Gastrocnemius medialis (tissue), 4 donors: ENCODE data around the gene TRIM69. TPM values are rescaled to one million over a fixed set of nuclear protein-coding genes. Genes with fewer than 3 reads are reported as not detected.

Source experiments
- ATAC-seq, 2 donors: fragments of 150-250 bp; one replicate each; pipeline ENCODE4 v1.9.1; 2016
- DNase-seq, 2 donors: peaks; one replicate each; pipeline ENCODE4 v3.0.0-alpha.2; 2019
- H3K27ac ChIP-seq, 4 donors: fragments of 200-600 bp; sonication (generic); 1 replicate in 1 of 4; 2 replicates in 3 of 4; pipeline ENCODE4 v1.5.1; 2016 to 2018; ENCODE audit warnings: mild to moderate bottlenecking in 2 of 4, moderate library complexity in 1 of 4
- H3K27me3 ChIP-seq, 3 donors: fragments of 200-600 bp; sonication (generic) in 2 of 3; 1 replicate in 1 of 3; 2 replicates in 2 of 3; pipeline versions ENCODE4 v1.5.1 to v1.6.0; 2016 to 2019; ENCODE audit warnings: mild to moderate bottlenecking in 1 of 3, moderate library complexity in 1 of 3
- H3K36me3 ChIP-seq, 2 donors: fragments of 200-600 bp; sonication (generic) in 1 of 2; one replicate each; pipeline ENCODE4 v1.5.1; 2017 to 2018
- H3K4me1 ChIP-seq, 2 donors: fragments of 200-600 bp; sonication (generic) in 1 of 2; one replicate each; pipeline ENCODE4 v1.5.1; 2016 to 2017; ENCODE audit warnings: mild to moderate bottlenecking in 2 of 2
- H3K4me3 ChIP-seq, 4 donors: fragments of 200-600 bp; sonication (generic) in 3 of 4; 1 replicate in 1 of 4; 2 replicates in 3 of 4; pipeline ENCODE4 v1.5.1; 2016 to 2019; ENCODE audit warnings: mild to moderate bottlenecking in 2 of 4
- H3K9me3 ChIP-seq, 3 donors: fragments of 200-600 bp; sonication (generic) in 2 of 3; 1 replicate in 1 of 3; 2 replicates in 2 of 3; pipeline ENCODE4 v1.5.1; 2016 to 2019
- CTCF ChIP-seq, 5 experiments: fragments of 450-650 bp in 3 of 5; fragments of 200-600 bp in 2 of 5; sonication (generic) in 2 of 5; IDR thresholded peaks in 4 of 5; conservative IDR thresholded peaks in 1 of 5; 1 replicate in 4 of 5; 2 replicates in 1 of 5; pipeline ENCODE4 v1.5.1; 2016 to 2019; ENCODE audit warnings: antibody characterized with exemption in 5 of 5, mild to moderate bottlenecking in 3 of 5, moderate library complexity in 3 of 5
- POLR2A ChIP-seq, 2 donors: fragments of 450-650 bp; IDR thresholded peaks; one replicate each; pipeline ENCODE4 v1.6.1; 2017; ENCODE audit warnings: antibody characterized with exemption in 2 of 2, mild to moderate bottlenecking in 2 of 2, moderate library complexity in 2 of 2
- in situ Hi-C, 4 donors: fragments of 200-750 bp; cut with MboI; loops; one replicate each; pipeline versions ENCODE4 v1.15.0 to v1.8.0; 2017; ENCODE audit warnings: low sequenced_read_pairs in 4 of 4
- intact Hi-C: fragments of 100-400 bp; cut with DNase I; formaldehyde crosslinking; loops from one replicate; pipeline ENCODE4 v1.15.1; 2023; ENCODE audit warnings: low total_unique reads
- total RNA-seq, 4 donors: library from RNA; depleted of rRNA; stranded (reverse); fragments of >200 nt; gene quantifications; one replicate each; pipeline versions ENCODE4 v1.1.0 to v1.2.3, GENCODE V29; 2016

The TRIM69 gene
- total RNA-seq, 4 donors from 2014 or later: 13.5 to 20.8 (median 17.6) TPM

GRCh38 chr15:44801797-44802196, 65.5 kb downstream of the TRIM69 start:
- DNase-seq: no peak
- H3K4me3 ChIP-seq: no peak overlapping the region
- ATAC-seq: no peak
- no peaks in the 10 kb centered on the region for H3K4me1 ChIP-seq
- no peaks in the 10 kb centered on the region for H3K36me3 ChIP-seq
- H3K27ac ChIP-seq: no peak overlapping the region
- in situ Hi-C loops (no loop called here), intact Hi-C loops (no loop called here)
- no peaks in the 10 kb centered on the region for H3K9me3 ChIP-seq
- TF ChIP-seq CTCF (IDR thresholded peaks at IDR 0.05 in 4 of 5, conservative IDR thresholded peaks at IDR 0.05 in 1 of 5) (no peak), POLR2A (IDR thresholded peaks at IDR 0.05) (no peak)
- no peaks in the 10 kb centered on the region for H3K27me3 ChIP-seq

GRCh38 chr15:44802336-44802735, 66.0 kb downstream of the TRIM69 start:
- in situ Hi-C loops (no loop called here), intact Hi-C loops (no loop called here)
- Histone ChIP-seq H3K36me3 (no peaks in the 10 kb centered on the region), H3K4me1 (no peaks in the 10 kb centered on the region), H3K9me3 (no peaks in the 10 kb centered on the region), H3K27ac (no peak overlapping the region), H3K27me3 (no peaks in the 10 kb centered on the region), H3K4me3 (no peak overlapping the region)
- no peak for TF ChIP-seq POLR2A (IDR thresholded peaks at IDR 0.05)
- no peak for TF ChIP-seq CTCF (IDR thresholded peaks at IDR 0.05 in 4 of 5, conservative IDR thresholded peaks at IDR 0.05 in 1 of 5)
- DNase-seq (no peak), ATAC-seq (no peak)

GRCh38 chr15:44804298-44805046, 68.1 kb downstream of the TRIM69 start:
- TF ChIP-seq POLR2A (IDR thresholded peaks at IDR 0.05) (no peak), CTCF (IDR thresholded peaks at IDR 0.05 in 4 of 5, conservative IDR thresholded peaks at IDR 0.05 in 1 of 5) (no peak)
- intact Hi-C loops (no loop called here), in situ Hi-C loops (no loop called here)
- H3K9me3 ChIP-seq: no peaks in the 10 kb centered on the region
- H3K4me3 ChIP-seq: no peak overlapping the region
- no peaks in the 10 kb centered on the region for H3K36me3 ChIP-seq
- H3K4me1 ChIP-seq: no peaks in the 10 kb centered on the region
- no peak overlapping the region for H3K27ac ChIP-seq
- ATAC-seq (no peak), DNase-seq (no peak)
- H3K27me3 ChIP-seq: no peaks in the 10 kb centered on the region

- ATAC-seq: no peak
- intact Hi-C loops: no loop called here
Measured at GRCh38 chr15:44808557-44808956, 72.2 kb downstream of the TRIM69 start.

More at GRCh38 chr15:44808557-44808956, 72.2 kb downstream of the TRIM69 start:
- no peak overlapping the region for H3K4me3 ChIP-seq
- in situ Hi-C loops: no loop called here
- peaks cover 0 to 1% (median 0%) of the 10 kb centered on the region in 3 donors for H3K27me3 ChIP-seq
- TF ChIP-seq CTCF (IDR thresholded peaks at IDR 0.05 in 4 of 5, conservative IDR thresholded peaks at IDR 0.05 in 1 of 5) (no peak), POLR2A (IDR thresholded peaks at IDR 0.05) (no peak)
- no peaks in the 10 kb centered on the region for H3K36me3 ChIP-seq
- no peaks in the 10 kb centered on the region for H3K9me3 ChIP-seq
- H3K4me1 ChIP-seq: no peaks in the 10 kb centered on the region
- H3K27ac ChIP-seq: no peak overlapping the region
- DNase-seq: no peak
